NCI-H510A treated with DMSO at 0.1 percent for 48 hours (cell line): ENCODE data around the gene SOCS7.

ENCODE experiments used
- DNase-seq: peaks from one replicate; lab custom pipeline; 2025; lab: John Stamatoyannopoulos, UW

SOCS7 gene

GRCh38 chr17:38351412-38352222 lies at the start of gene SOCS7:
Gene SOCS7 (plus strand): TSS chr17:38351844. CDS start chr17:38352053, 209 bp downstream.
- DNase-seq: peak; percentile 99

GRCh38 chr17:38315497-38315896 lies 36.1 kb upstream of the SOCS7 start:
- no peak for DNase-seq

GRCh38 chr17:38317081-38317480 lies 34.6 kb upstream of the SOCS7 start:
- DNase-seq: no peak

GRCh38 chr17:38320482-38320881 lies 31.2 kb upstream of the SOCS7 start:
- no peak for DNase-seq

- peak; percentile 65 for DNase-seq
Observed at GRCh38 chr17:38322156-38322779, 29.4 kb upstream of the SOCS7 start.

- DNase-seq: no peak
Observed at GRCh38 chr17:38322897-38323296, 28.7 kb upstream of the SOCS7 start.

GRCh38 chr17:38324141-38324697 lies 27.4 kb upstream of the SOCS7 start:
- DNase-seq: no peak

GRCh38 chr17:38324772-38325171 lies 26.9 kb upstream of the SOCS7 start:
- no peak for DNase-seq

- no peak for DNase-seq
Observed at GRCh38 chr17:38325221-38325851, 26.3 kb upstream of the SOCS7 start.

- no peak for DNase-seq
Observed at GRCh38 chr17:38326996-38327792, 24.4 kb upstream of the SOCS7 start.

- no peak for DNase-seq
Observed at GRCh38 chr17:38327936-38328335, 23.7 kb upstream of the SOCS7 start.

- DNase-seq: no peak
Observed at GRCh38 chr17:38328620-38329019, 23.0 kb upstream of the SOCS7 start.

GRCh38 chr17:38329284-38329683 lies 22.4 kb upstream of the SOCS7 start:
- DNase-seq: no peak

GRCh38 chr17:38329808-38330730 lies 21.6 kb upstream of the SOCS7 start:
- no peak for DNase-seq

GRCh38 chr17:38330941-38331411 lies 20.7 kb upstream of the SOCS7 start:
- no peak for DNase-seq

- DNase-seq: no peak
Observed at GRCh38 chr17:38332735-38333134, 18.9 kb upstream of the SOCS7 start.

GRCh38 chr17:38333635-38334295 lies 17.9 kb upstream of the SOCS7 start:
- DNase-seq: peak; percentile 66

- DNase-seq: no peak
Observed at GRCh38 chr17:38334480-38335364, 16.9 kb upstream of the SOCS7 start.

- no peak for DNase-seq
Observed at GRCh38 chr17:38336838-38337237, 14.8 kb upstream of the SOCS7 start.
